ENCODE results near the gene NME1.
A peak's percentile ranks its signal among the peaks of the same experiment; 100 is the strongest.
"Not testable (repeated sequence)": the region's sequence is repeated elsewhere in the genome, so short reads cannot be mapped to it uniquely, and the experiment has no call there.

NME1 gene

GRCh38 chr17:51153210-51154072 is at the start of gene NME1:
NME1 (plus strand) TSS chr17:51153559; CDS start chr17:51155655, 2,096 bp downstream.
- DNase-seq (ENCODE audit: low read depth in 2 of 2), result peak; percentile 93 to 95

GRCh38 chr17:51107778-51108177 is 45.6 kb upstream of the NME1 start:
- no peak for DNase-seq (ENCODE audit: low read depth in 2 of 2)

GRCh38 chr17:51112303-51113222 is 40.8 kb upstream of the NME1 start:
- DNase-seq (ENCODE audit: low read depth in 2 of 2), result not testable (repeated sequence)

GRCh38 chr17:51115179-51115578 is 38.2 kb upstream of the NME1 start:
- DNase-seq (ENCODE audit: low read depth in 2 of 2), result no peak

- no peak for DNase-seq (ENCODE audit: low read depth in 2 of 2)
Observed at GRCh38 chr17:51118330-51119195, 34.8 kb upstream of the NME1 start.

GRCh38 chr17:51119415-51120356 is 33.7 kb upstream of the NME1 start:
- DNase-seq (ENCODE audit: low read depth in 2 of 2), result peak in 1 of 2 donors; percentile 7

- peak in 1 of 2 donors; percentile 26 for DNase-seq (ENCODE audit: low read depth in 2 of 2)
Observed at GRCh38 chr17:51120357-51120738, 33.0 kb upstream of the NME1 start.

- peak; percentile 77 to 84 for DNase-seq (ENCODE audit: low read depth in 2 of 2)
Observed at GRCh38 chr17:51120739-51121619, 32.4 kb upstream of the NME1 start, which contains the start of gene SPAG9. SPAG9 (minus strand) TSS chr17:51120868; CDS start chr17:51120656, 212 bp downstream.

- DNase-seq (ENCODE audit: low read depth in 2 of 2), result peak; percentile 73 to 82
Observed at GRCh38 chr17:51121620-51122472, 31.5 kb upstream of the NME1 start.

GRCh38 chr17:51122473-51123115 is 30.8 kb upstream of the NME1 start:
- DNase-seq (ENCODE audit: low read depth in 2 of 2), result not testable (repeated sequence)

- no peak for DNase-seq (ENCODE audit: low read depth in 2 of 2)
Observed at GRCh38 chr17:51124640-51125503, 28.5 kb upstream of the NME1 start.

- no peak for DNase-seq (ENCODE audit: low read depth in 2 of 2)
Observed at GRCh38 chr17:51128076-51128475, 25.3 kb upstream of the NME1 start.

GRCh38 chr17:51132964-51133319 is 20.4 kb upstream of the NME1 start:
- no peak for DNase-seq (ENCODE audit: low read depth in 2 of 2)

- DNase-seq (ENCODE audit: low read depth in 2 of 2), result no peak
Observed at GRCh38 chr17:51133365-51133764, 20.0 kb upstream of the NME1 start.

GRCh38 chr17:51135956-51136355 is 17.4 kb upstream of the NME1 start:
- no peak for DNase-seq (ENCODE audit: low read depth in 2 of 2)

- no peak for DNase-seq (ENCODE audit: low read depth in 2 of 2)
Observed at GRCh38 chr17:51142597-51142996, 10.8 kb upstream of the NME1 start.
